AG10803 (cell line): ENCODE data around the gene CBX8.

Experiments used
- DNase-seq: peaks from one replicate; pipeline ENCODE4 v3.0.0; 2010; ENCODE audit warnings: low read depth
- H3K4me3 ChIP-seq: 2 replicates; pipeline ENCODE4 v1.5.1; 2011; ENCODE audit warnings: mild to moderate bottlenecking, low read length, control low read depth
- CTCF ChIP-seq: conservative IDR thresholded peaks from 2 replicates; pipeline ENCODE4 v1.5.1; 2011; ENCODE audit warnings: mild to moderate bottlenecking, low read length, control low read depth, inconsistent platforms

Gene CBX8

GRCh38 chr17:79808763-79809529 lies 12.1 kb upstream of the CBX8 start:
- 0 out of 2 replicates have a peak, but pooled peaks have one; percentile 8 for TF ChIP-seq CTCF
- H3K4me3 ChIP-seq, result no peak overlapping the region
- DNase-seq, result no peak

- no peak overlapping the region for H3K4me3 ChIP-seq
- no peak for TF ChIP-seq CTCF
- no peak for DNase-seq
Observed at GRCh38 chr17:79806863-79807720, 10.2 kb upstream of the CBX8 start.

- DNase-seq, result no peak
- TF ChIP-seq CTCF, result no peak
- no peak overlapping the region for H3K4me3 ChIP-seq
Observed at GRCh38 chr17:79806446-79806760, 9.5 kb upstream of the CBX8 start.

- no peak overlapping the region for H3K4me3 ChIP-seq
- no peak for TF ChIP-seq CTCF
Observed at GRCh38 chr17:79804856-79805696, 8.2 kb upstream of the CBX8 start.

GRCh38 chr17:79803997-79804855 lies 7.3 kb upstream of the CBX8 start:
- no peak overlapping the region for H3K4me3 ChIP-seq
- no peak for TF ChIP-seq CTCF
- DNase-seq, result no peak

More at GRCh38 chr17:79804856-79805696, 8.2 kb upstream of the CBX8 start:
- no peak for DNase-seq

- no peak for TF ChIP-seq CTCF
- DNase-seq, result no peak
- no peak overlapping the region for H3K4me3 ChIP-seq
Observed at GRCh38 chr17:79803421-79803996, 6.6 kb upstream of the CBX8 start.
